GM13976 (cell line): ENCODE results near the gene FOXI1.

Experiments used
- DNase-seq: peaks from one replicate; pipeline ENCODE4 v3.0.0; 2012; ENCODE audit warnings: low spot score
- CTCF ChIP-seq: IDR thresholded peaks from 2 replicates; pipeline ENCODE4 v1.5.1; 2012; ENCODE audit warnings: borderline replicate concordance, mild to moderate bottlenecking; ENCODE audit not compliant: insufficient read depth; ENCODE audit errors: extremely low read depth, missing control alignments, control extremely low read depth
- in situ Hi-C: fragments of 300-500 bp; cut with MboI; formaldehyde crosslinking; loops from one replicate; pipeline ENCODE4 v1.12.0; 2022; ENCODE audit warnings: low sequenced_read_pairs, mixed read lengths, inconsistent platforms; ENCODE audit not compliant: unreplicated experiment

The FOXI1 gene

GRCh38 chr5:170105642-170106611 lies at the start of gene FOXI1:
Gene FOXI1, plus strand, starts transcription at chr5:170105897. Its CDS starts 61 bp downstream, at chr5:170105958.
- in situ Hi-C loops, result no loop called here
- no peak for TF ChIP-seq CTCF
- DNase-seq, result no peak

GRCh38 chr5:170056561-170057267 lies 49.0 kb upstream of the FOXI1 start:
- no peak for DNase-seq
- TF ChIP-seq CTCF, result no peak
- in situ Hi-C loops, result no loop called here

- no peak for DNase-seq
- in situ Hi-C loops, result no loop called here
- no peak for TF ChIP-seq CTCF
These were observed 48.4 kb upstream of the FOXI1 start for GRCh38 chr5:170057311-170057710.

GRCh38 chr5:170059221-170059620 lies 46.5 kb upstream of the FOXI1 start:
- DNase-seq, result no peak
- in situ Hi-C loops, result no loop called here
- TF ChIP-seq CTCF, result no peak

GRCh38 chr5:170067152-170067551 lies 38.5 kb upstream of the FOXI1 start:
- DNase-seq, result no peak
- in situ Hi-C loops, result no loop called here
- TF ChIP-seq CTCF, result no peak

- no peak for TF ChIP-seq CTCF
- in situ Hi-C loops, result no loop called here
- DNase-seq, result no peak
These were observed 38.0 kb upstream of the FOXI1 start for GRCh38 chr5:170067574-170068170.
